ENCODE data around the gene COL6A5. TPM values are rescaled to one million over a fixed set of nuclear protein-coding genes. Genes with fewer than 3 reads are reported as not detected.
A peak's percentile ranks its signal among the peaks of the same experiment; 100 is the strongest.

COL6A5 gene
- total RNA-seq, 1 experiment from 2014 or later, result not detected

GRCh38 chr3:130514681-130515080 lies 169.2 kb downstream of the COL6A5 start:
- Histone ChIP-seq H3K4me3 (ENCODE audit: low read length) (no peak overlapping the region), H3K36me3 (ENCODE audit: low read depth, low read length) (no peaks in the 10 kb centered on the region), H3K9me3 (ENCODE audit: low read length) (no peaks in the 10 kb centered on the region), H3K4me2 (ENCODE audit: low read length) (no peak overlapping the region), H3K27me3 (ENCODE audit: low read length) (peaks cover 52% of the 10 kb centered on the region), H3K79me2 (ENCODE audit: low read length) (no peaks in the 10 kb centered on the region), H3K4me1 (ENCODE audit: insufficient read depth, low read length) (no peaks in the 10 kb centered on the region), H3K9me2 (replicated peaks; ENCODE audit: low read length) (no peaks in the 10 kb centered on the region), H2AFZ (ENCODE audit: low read length) (no peak overlapping the region), H3K27ac (ENCODE audit: low read length) (no peak overlapping the region), H3F3A (ENCODE audit: low read length, unreplicated experiment) (no peaks in the 10 kb centered on the region), H4K20me1 (ENCODE audit: low read length) (no peaks in the 10 kb centered on the region), H3K9ac (ENCODE audit: low read length) (no peak overlapping the region)
- no peak for TF ChIP-seq CTCF (conservative IDR thresholded peaks at IDR 0.05; ENCODE audit: low read depth, low read length)
- TF ChIP-seq EZH2phosphoT487 (IDR thresholded peaks at IDR 0.05; ENCODE audit: borderline replicate concordance, low read length), result no peak
- TF ChIP-seq EZH2 (IDR thresholded peaks at IDR 0.05; ENCODE audit: low read length, unreplicated experiment), result no peak
- intact Hi-C loops (cut with micrococcal nuclease), result no loop called here
- ATAC-seq, result no peak
- DNase-seq, result no peak
- no TSS peak for BruUV-seq (replicated peaks)
- ChIA-PET CTCF (no interaction called here), POLR2A (ENCODE audit: unreplicated experiment) (no interaction called here)

- no peaks in the 10 kb centered on the region for H3K36me3 ChIP-seq (ENCODE audit: low read depth, low read length)
- CTCF ChIA-PET, result no interaction called here
- no TSS peak for BruUV-seq (replicated peaks)
- DNase-seq (peak; percentile 7), ATAC-seq (no peak)
- H3K9ac ChIP-seq (ENCODE audit: low read length), result no peak overlapping the region
- intact Hi-C loops (cut with micrococcal nuclease), result no loop called here
- peaks cover 56% of the 10 kb centered on the region for H3K27me3 ChIP-seq (ENCODE audit: low read length)
- POLR2A ChIA-PET (ENCODE audit: unreplicated experiment), result no interaction called here
- H3K9me3 ChIP-seq (ENCODE audit: low read length), result no peaks in the 10 kb centered on the region
- no peak overlapping the region for H3K27ac ChIP-seq (ENCODE audit: low read length)
- H3K4me1 ChIP-seq (ENCODE audit: insufficient read depth, low read length), result no peaks in the 10 kb centered on the region
- no peak overlapping the region for H3K4me2 ChIP-seq (ENCODE audit: low read length)
- no peaks in the 10 kb centered on the region for H3F3A ChIP-seq (ENCODE audit: low read length, unreplicated experiment)
- no peaks in the 10 kb centered on the region for H3K79me2 ChIP-seq (ENCODE audit: low read length)
- no peaks in the 10 kb centered on the region for H4K20me1 ChIP-seq (ENCODE audit: low read length)
- TF ChIP-seq CTCF (conservative IDR thresholded peaks at IDR 0.05; ENCODE audit: low read depth, low read length) (no peak), EZH2phosphoT487 (IDR thresholded peaks at IDR 0.05; ENCODE audit: borderline replicate concordance, low read length) (no peak), EZH2 (IDR thresholded peaks at IDR 0.05; ENCODE audit: low read length, unreplicated experiment) (no peak)
- H3K4me3 ChIP-seq (ENCODE audit: low read length), result no peak overlapping the region
- no peak overlapping the region for H2AFZ ChIP-seq (ENCODE audit: low read length)
- H3K9me2 ChIP-seq (replicated peaks; ENCODE audit: low read length), result no peaks in the 10 kb centered on the region
Measured at GRCh38 chr3:130515755-130516154, 170.3 kb downstream of the COL6A5 start.

GRCh38 chr3:130516645-130517512 lies 171.4 kb downstream of the COL6A5 start, which contains the start of gene COL6A6:
COL6A6 (plus strand) TSS chr3:130517177; CDS start chr3:130560365, 43,188 bp downstream.
- no peak for ATAC-seq
- Histone ChIP-seq H3K4me1 (ENCODE audit: insufficient read depth, low read length) (no peaks in the 10 kb centered on the region), H3K9me2 (replicated peaks; ENCODE audit: low read length) (no peaks in the 10 kb centered on the region), H3K27ac (ENCODE audit: low read length) (no peak within 1 kb of the TSS), H3K79me2 (ENCODE audit: low read length) (no peaks in the 10 kb centered on the region), H3K9me3 (ENCODE audit: low read length) (no peaks in the 10 kb centered on the region), H3F3A (ENCODE audit: low read length, unreplicated experiment) (no peaks in the 10 kb centered on the region), H4K20me1 (ENCODE audit: low read length) (no peaks in the 10 kb centered on the region), H3K27me3 (ENCODE audit: low read length) (peaks cover 57% of the 10 kb centered on the region), H3K4me2 (ENCODE audit: low read length) (no peak within 1 kb of the TSS), H3K4me3 (ENCODE audit: low read length) (no peak within 1 kb of the TSS), H3K9ac (ENCODE audit: low read length) (no peak within 1 kb of the TSS), H3K36me3 (ENCODE audit: low read depth, low read length) (no peaks in the 10 kb centered on the region), H2AFZ (ENCODE audit: low read length) (no peak within 1 kb of the TSS)
- BruUV-seq (replicated peaks), result no TSS peak
- ChIA-PET CTCF (no interaction called here), POLR2A (ENCODE audit: unreplicated experiment) (no interaction called here)
- intact Hi-C loops (cut with micrococcal nuclease), result no loop called here
- no peak for DNase-seq
- no peak for TF ChIP-seq EZH2 (IDR thresholded peaks at IDR 0.05; ENCODE audit: low read length, unreplicated experiment)
- TF ChIP-seq EZH2phosphoT487 (IDR thresholded peaks at IDR 0.05; ENCODE audit: borderline replicate concordance, low read length), result no peak
- no peak for TF ChIP-seq CTCF (conservative IDR thresholded peaks at IDR 0.05; ENCODE audit: low read depth, low read length)

All from PC-3 (cell line).